IMR-90 (cell line): Measurements from ENCODE around the gene EIF4G3. TPM values are rescaled to one million over a fixed set of nuclear protein-coding genes. Genes with fewer than 3 reads are reported as not detected.
A peak's percentile ranks its signal among the peaks of the same experiment; 100 is the strongest.

Source experiments
- ATAC-seq: fragments of 200-7000 bp; cut with Tn5 transposase; 2 replicates; pipeline ENCODE4 v1.9.1; 2020; ENCODE audit warnings: low read depth, mild to moderate bottlenecking, moderate library complexity
- BruUV-seq: library from RNA; stranded (reverse); fragments of 400-500 nt; replicated peaks from 2 replicates; lab custom pipeline; 2021; lab: Mats Ljungman, UMichigan
- CTCF ChIA-PET: fragments of 300-600 bp; formaldehyde crosslinking; extraction: SDS; loops from one replicate; lab custom pipeline; 2021; ENCODE audit warnings: antibody characterized with exemption; lab: Yijun Ruan, JAX
- POLR2A ChIA-PET: fragments of 300-600 bp; sonication (Branson Sonifier 250); formaldehyde crosslinking; loops from one replicate; lab custom pipeline; 2022; ENCODE audit warnings: antibody characterized with exemption; ENCODE audit not compliant: unreplicated experiment; lab: Charles Lee
- DNase-seq: peaks from one replicate; pipeline ENCODE4 v3.0.0; 2013
- H2AFZ ChIP-seq: replicated peaks from 2 replicates; pipeline ENCODE3; 2013; ENCODE audit warnings: low read length, mild to moderate bottlenecking; ENCODE audit not compliant: poor library complexity
- H2AK5ac ChIP-seq: 2 replicates; pipeline ENCODE4 v1.6.1; 2013; ENCODE audit warnings: low read depth, low read length, inconsistent platforms
- H2AK9ac ChIP-seq: replicated peaks from 2 replicates; pipeline ENCODE3; 2013; ENCODE audit warnings: mild to moderate bottlenecking, low read depth, low read length, moderate library complexity; ENCODE audit not compliant: poor library complexity
- H2BK120ac ChIP-seq: 2 replicates; pipeline ENCODE4 v1.6.1; 2013; ENCODE audit warnings: low read depth, low read length, inconsistent platforms
- H2BK15ac ChIP-seq: 3 replicates; pipeline ENCODE4 v1.6.1; 2013; ENCODE audit warnings: low read depth, low read length, inconsistent platforms
- H2BK20ac ChIP-seq: 2 replicates; pipeline ENCODE4 v1.6.1; 2013; ENCODE audit warnings: low read depth, mild to moderate bottlenecking, inconsistent platforms, low read length, moderate library complexity
- H2BK5ac ChIP-seq: 2 replicates; pipeline ENCODE4 v1.6.1; 2013; ENCODE audit warnings: mild to moderate bottlenecking, low read depth, low read length, inconsistent platforms; ENCODE audit not compliant: poor library complexity, severe bottlenecking
- H3K14ac ChIP-seq: replicated peaks from 2 replicates; pipeline ENCODE4 v1.6.1; 2013; ENCODE audit warnings: low read depth, low read length, inconsistent platforms
- H3K18ac ChIP-seq: 2 replicates; pipeline ENCODE4 v1.6.1; 2013; ENCODE audit warnings: low read depth, low read length, control low read depth
- H3K23ac ChIP-seq: 2 replicates; pipeline ENCODE4 v1.6.1; 2013; ENCODE audit warnings: low read depth, low read length, inconsistent platforms
- H3K27ac ChIP-seq: 2 replicates; pipeline ENCODE4 v1.5.1; 2013; ENCODE audit warnings: mild to moderate bottlenecking, control low read depth, low read length; ENCODE audit not compliant: insufficient read depth
- H3K27me3 ChIP-seq: 2 replicates; pipeline ENCODE4 v1.6.1; 2013; ENCODE audit warnings: low read length; ENCODE audit not compliant: control insufficient read depth, insufficient read depth
- H3K36me3 ChIP-seq: 2 replicates; pipeline ENCODE4 v1.6.1; 2013; ENCODE audit warnings: low read length, mixed read lengths; ENCODE audit not compliant: control insufficient read depth, insufficient read depth
- H3K4ac ChIP-seq: 2 replicates; pipeline ENCODE4 v1.6.1; 2013; ENCODE audit warnings: low read depth, low read length, inconsistent platforms
- H3K4me1 ChIP-seq: 2 replicates; pipeline ENCODE4 v1.6.1; 2013; ENCODE audit warnings: low read length, mixed read lengths; ENCODE audit not compliant: control insufficient read depth, insufficient read depth
- H3K4me2 ChIP-seq: 2 replicates; pipeline ENCODE4 v1.6.1; 2013; ENCODE audit warnings: low read depth, mild to moderate bottlenecking, control low read depth, low read length, moderate library complexity
- H3K4me3 ChIP-seq: 2 replicates; pipeline ENCODE4 v1.5.1; 2013; ENCODE audit warnings: low read depth, mild to moderate bottlenecking, control low read depth, low read length, moderate library complexity; ENCODE audit not compliant: insufficient read depth
- H3K56ac ChIP-seq: 2 replicates; pipeline ENCODE4 v1.6.1; 2013; ENCODE audit warnings: low read length, inconsistent platforms; ENCODE audit not compliant: insufficient read depth; ENCODE audit errors: extremely low read depth
- H3K79me1 ChIP-seq, 2 experiments: 2 replicates each; pipeline ENCODE4 v1.6.1; 2013; ENCODE audit warnings: low read length in 2 of 2, inconsistent platforms in 1 of 2, low read depth in 1 of 2
- H3K9ac ChIP-seq: 2 replicates; pipeline ENCODE4 v1.6.1; 2013; ENCODE audit warnings: low read depth, low read length, control low read depth
- H3K9me1 ChIP-seq: 2 replicates; pipeline ENCODE4 v1.6.1; 2013; ENCODE audit warnings: low read length, inconsistent platforms; ENCODE audit not compliant: insufficient read depth
- H3K9me3 ChIP-seq: 2 replicates; pipeline ENCODE4 v1.6.1; 2013; ENCODE audit warnings: low read length; ENCODE audit not compliant: control insufficient read depth, insufficient read depth
- H4K20me1 ChIP-seq: 2 replicates; pipeline ENCODE4 v1.6.1; 2013; ENCODE audit warnings: low read length, inconsistent platforms; ENCODE audit not compliant: insufficient read depth
- H4K5ac ChIP-seq: 2 replicates; pipeline ENCODE4 v1.6.1; 2013; ENCODE audit warnings: mild to moderate bottlenecking, low read depth, low read length, control low read depth
- H4K8ac ChIP-seq, 2 experiments: 2 replicates each; pipeline ENCODE4 v1.6.1; 2013; ENCODE audit warnings: low read depth in 2 of 2, low read length in 2 of 2, control low read depth in 1 of 2, inconsistent platforms in 1 of 2
- H4K91ac ChIP-seq: 2 replicates; pipeline ENCODE4 v1.6.1; 2013; ENCODE audit warnings: low read depth, low read length, inconsistent platforms; ENCODE audit not compliant: insufficient read depth
- BHLHE40 ChIP-seq: fragments of 150-350 bp; IDR thresholded peaks from 2 replicates; pipeline ENCODE4 v1.6.1; 2016; ENCODE audit warnings: mild to moderate bottlenecking, low read depth, low read length
- CHD1 ChIP-seq: IDR thresholded peaks from 2 replicates; pipeline ENCODE4 v1.6.1; 2012; ENCODE audit warnings: low read depth, low read length, improper control_type of control experiment
- CTCF ChIP-seq: conservative IDR thresholded peaks from 2 replicates; pipeline ENCODE4 v1.5.1; 2012; ENCODE audit warnings: mild to moderate bottlenecking, low read depth, low read length, improper control_type of control experiment
- FOS ChIP-seq: fragments of 150-350 bp; IDR thresholded peaks from 2 replicates; pipeline ENCODE4 v1.6.1; 2016; ENCODE audit warnings: low read depth, low read length
- MAFK ChIP-seq: IDR thresholded peaks from 2 replicates; pipeline ENCODE4 v1.6.1; 2012; ENCODE audit warnings: low read depth, low read length, improper control_type of control experiment
- MAZ ChIP-seq: IDR thresholded peaks from 2 replicates; pipeline ENCODE4 v1.6.1; 2012; ENCODE audit warnings: low read depth, mild to moderate bottlenecking, low read length, improper control_type of control experiment, moderate library complexity, borderline replicate concordance
- NFE2L2 ChIP-seq: fragments of 150-350 bp; IDR thresholded peaks from 2 replicates; pipeline ENCODE4 v1.6.1; 2016; ENCODE audit warnings: low read depth, mild to moderate bottlenecking, low read length
- RAD21 ChIP-seq: IDR thresholded peaks from 2 replicates; pipeline ENCODE4 v1.6.1; 2012; ENCODE audit warnings: low read length, improper control_type of control experiment
- RFX5 ChIP-seq: IDR thresholded peaks from 2 replicates; pipeline ENCODE4 v1.8.0; 2012; ENCODE audit warnings: low read depth, mild to moderate bottlenecking, low read length, moderate library complexity
- USF2 ChIP-seq: fragments of 150-350 bp; IDR thresholded peaks from 2 replicates; pipeline ENCODE4 v1.6.1; 2017; ENCODE audit warnings: mild to moderate bottlenecking, antibody characterized with exemption, low read length, low read depth
- dilution Hi-C: fragments of 300-500 bp; cut with HindIII; formaldehyde crosslinking; loops from one replicate; pipeline ENCODE4 v1.14.3; 2018; ENCODE audit warnings: low sequenced_read_pairs; ENCODE audit not compliant: unreplicated experiment
- in situ Hi-C: fragments of 300-500 bp; cut with MboI; formaldehyde crosslinking; loops from 3 replicates; pipeline ENCODE4 v1.14.3; 2019; ENCODE audit warnings: low sequenced_read_pairs, inconsistent platforms, mixed read lengths
- intact Hi-C: fragments of 100-400 bp; cut with micrococcal nuclease; formaldehyde crosslinking; loops from 2 replicates; pipeline ENCODE4 v1.10.0; 2022
- polyA plus RNA-seq, 3 experiments: library from polyadenylated mRNA; depleted of rRNA; stranded (reverse); fragments of >200 nt; gene quantifications; 2 replicates each; pipeline ENCODE4 v1.2.3, GENCODE V29; 2012; ENCODE audit warnings: low replicate concordance in 1 of 3
- total RNA-seq: library from RNA; depleted of rRNA; stranded (reverse); fragments of >200 nt; gene quantifications from 2 replicates; pipeline ENCODE4 v1.2.3, GENCODE V29; 2012

The EIF4G3 gene
- total and polyA plus RNA-seq, 2 of the 4 experiments (the other 2 are of a cell fraction): 25.8 to 49.2 TPM

- Histone ChIP-seq H3K4ac (no peak overlapping the region), H2BK20ac (no peak overlapping the region), H2AFZ (no peak overlapping the region), H3K36me3 (peaks cover 16% of the 10 kb centered on the region), H2AK9ac (no peak overlapping the region), H2AK5ac (no peak overlapping the region), H3K23ac (no peak overlapping the region), H2BK15ac (no peak overlapping the region), H2BK5ac (peak overlapping the region; percentile 74), H2BK120ac (no peak overlapping the region), H3K14ac (no peak overlapping the region), H3K56ac (no peak overlapping the region), H3K4me3 (no peak overlapping the region), H3K9ac (no peak overlapping the region), H3K79me1 (peaks cover 14 to 23% of the 10 kb centered on the region in 2 experiments; a peak in 3 of 4 replicates), H3K4me1 (peaks cover 14% of the 10 kb centered on the region), H3K27me3 (no peaks in the 10 kb centered on the region), H4K8ac (no peak overlapping the region), H3K18ac (no peak overlapping the region), H4K91ac (no peak overlapping the region), H4K5ac (no peak overlapping the region), H3K27ac (peak overlapping the region; percentile 40; the same call in 1 of the 2 replicates), H4K20me1 (no peaks in the 10 kb centered on the region), H3K9me1 (peaks cover 4% of the 10 kb centered on the region; the same call in 1 of the 2 replicates), H3K9me3 (peaks cover 1% of the 10 kb centered on the region; the same call in 1 of the 2 replicates), H3K4me2 (no peak overlapping the region)
- ChIA-PET CTCF (no interaction called here), POLR2A (no interaction called here)
- peak; percentile 21 for DNase-seq
- dilution Hi-C loops (no loop called here), in situ Hi-C loops (no loop called here), intact Hi-C loops (no loop called here)
- TF ChIP-seq CHD1 (no peak), NFE2L2 (no peak), RFX5 (no peak), FOS (no peak), MAZ (no peak), RAD21 (no peak), CTCF (no peak), MAFK (no peak), USF2 (no peak), BHLHE40 (no peak)
- ATAC-seq: peak; percentile 60
- BruUV-seq: no TSS peak
Observed at GRCh38 chr1:20834780-20835179, 341.9 kb downstream of the EIF4G3 start.
